NCI-H187 treated with DMSO at 0.1 percent for 48 hours (cell line): ENCODE measurements around the gene HSD17B4.
"Not testable (repeated sequence)": the region's sequence is repeated elsewhere in the genome, so short reads cannot be mapped to it uniquely, and the experiment has no call there.

Experiments
- DNase-seq: peaks from one replicate; lab custom pipeline; 2025; lab: John Stamatoyannopoulos, UW

HSD17B4 gene

GRCh38 chr5:119480629-119481028 is 28.3 kb downstream of the HSD17B4 start:
- not testable (repeated sequence) for DNase-seq

- no peak for DNase-seq
Observed at GRCh38 chr5:119483155-119483554, 30.9 kb downstream of the HSD17B4 start.

GRCh38 chr5:119484884-119485283 is 32.6 kb downstream of the HSD17B4 start:
- DNase-seq: no peak

GRCh38 chr5:119501671-119502179 is 49.4 kb downstream of the HSD17B4 start:
- no peak for DNase-seq

GRCh38 chr5:119503939-119504338 is 51.6 kb downstream of the HSD17B4 start:
- not testable (repeated sequence) for DNase-seq

- no peak for DNase-seq
Observed at GRCh38 chr5:119512277-119512676, 60.0 kb downstream of the HSD17B4 start.

- no peak for DNase-seq
Observed at GRCh38 chr5:119515192-119515591, 62.9 kb downstream of the HSD17B4 start.

GRCh38 chr5:119517115-119517514 is 64.8 kb downstream of the HSD17B4 start:
- not testable (repeated sequence) for DNase-seq

GRCh38 chr5:119521232-119521631 is 68.9 kb downstream of the HSD17B4 start:
- no peak for DNase-seq

GRCh38 chr5:119522841-119523240 is 70.5 kb downstream of the HSD17B4 start:
- no peak for DNase-seq

GRCh38 chr5:119524485-119524884 is 72.2 kb downstream of the HSD17B4 start:
- no peak for DNase-seq

- DNase-seq: no peak
Observed at GRCh38 chr5:119527351-119527750, 75.1 kb downstream of the HSD17B4 start.

GRCh38 chr5:119529811-119530210 is 77.5 kb downstream of the HSD17B4 start:
- no peak for DNase-seq

GRCh38 chr5:119532637-119533036 is 80.3 kb downstream of the HSD17B4 start:
- DNase-seq: no peak

GRCh38 chr5:119537704-119538103 is 85.4 kb downstream of the HSD17B4 start:
- no peak for DNase-seq

- no peak for DNase-seq
Observed at GRCh38 chr5:119541716-119542115, 89.4 kb downstream of the HSD17B4 start.

- no peak for DNase-seq
Observed at GRCh38 chr5:119551819-119552218, 99.5 kb downstream of the HSD17B4 start.

GRCh38 chr5:119554597-119554996 is 102.3 kb downstream of the HSD17B4 start:
- DNase-seq: no peak

GRCh38 chr5:119570910-119571309 is 118.6 kb downstream of the HSD17B4 start:
- DNase-seq: no peak

GRCh38 chr5:119578937-119579336 is 126.6 kb downstream of the HSD17B4 start:
- DNase-seq: no peak

- DNase-seq: no peak
Observed at GRCh38 chr5:119582987-119583386, 130.7 kb downstream of the HSD17B4 start.

GRCh38 chr5:119583684-119584083 is 131.4 kb downstream of the HSD17B4 start:
- no peak for DNase-seq
